ENCODE measurements around the gene ZNF85.
A peak's percentile ranks its signal among the peaks of the same experiment; 100 is the strongest.
"Not testable (repeated sequence)": the region's sequence is repeated elsewhere in the genome, so short reads cannot be mapped to it uniquely, and the experiment has no call there.

Gene ZNF85

DNA sequence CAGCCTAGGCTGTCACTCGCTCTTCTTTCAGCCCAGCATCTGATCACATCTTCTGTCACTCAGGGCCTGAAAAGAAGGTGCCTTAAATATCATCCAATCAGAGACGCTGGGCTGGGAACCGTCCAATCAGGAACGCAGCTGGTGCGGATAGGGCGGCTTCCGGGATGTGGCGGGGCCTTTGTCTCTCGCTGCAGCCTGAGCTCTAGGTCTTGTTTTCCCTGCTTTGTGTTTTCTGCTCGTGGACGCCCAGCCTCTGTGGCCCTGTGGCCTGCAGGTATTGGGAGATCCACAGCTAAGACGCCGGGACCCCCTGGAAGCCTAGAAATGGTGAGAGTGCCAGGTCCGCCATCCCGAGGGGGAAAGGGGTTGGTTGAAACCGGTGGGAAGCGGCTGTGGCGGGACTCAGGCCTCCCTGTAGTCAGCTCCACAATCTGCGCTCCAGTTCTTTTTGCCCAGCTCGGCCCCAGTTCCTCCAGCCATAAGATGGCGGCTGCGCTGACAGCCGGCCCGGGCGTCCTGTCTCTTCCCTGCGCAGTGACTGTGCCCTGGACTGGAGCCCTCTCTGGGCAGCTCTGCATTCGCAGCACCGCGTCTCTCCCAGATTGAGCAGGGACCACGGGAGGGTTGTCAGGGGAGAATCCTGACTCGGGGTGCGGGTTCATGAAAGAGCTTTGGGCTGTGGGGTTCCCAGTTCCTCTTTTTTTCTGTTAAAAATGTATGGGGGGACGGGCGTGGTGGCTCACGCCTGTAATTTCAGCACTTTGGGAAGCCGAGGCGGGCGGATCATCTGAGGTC, at the start of gene ZNF85:
Gene ZNF85 (plus strand): TSS at position 175 of the 795 bp plus-strand sequence. CDS start 150 bp downstream, at position 325.
- peak within 1 kb of the TSS; percentile 47 for H3K9ac ChIP-seq (ENCODE audit: insufficient read length)
- no peaks in the 10 kb centered on the region for H3K36me3 ChIP-seq (ENCODE audit: insufficient read depth, low read length)
- TF ChIP-seq FOXP2 (optimal IDR thresholded peaks at IDR 0.05; ENCODE audit: control extremely low read depth, extremely low read length, insufficient read depth) (no peak), EZH2 (IDR thresholded peaks at IDR 0.05) (no peak), POLR2AphosphoS5 (IDR thresholded peaks at IDR 0.05; ENCODE audit: borderline replicate concordance, low read depth, low read length) (no peak)
- no peaks in the 10 kb centered on the region for H3K9me3 ChIP-seq (ENCODE audit: low read depth, low read length)
- peak within 1 kb of the TSS; percentile 63 for H3K4me3 ChIP-seq
- no peak within 1 kb of the TSS for H3K27ac ChIP-seq
- DNase-seq (ENCODE audit: low read depth, low spot score) = no peak

GRCh38 chr19:20879501-20879900, 43.5 kb upstream of the ZNF85 start:
- H3K27ac ChIP-seq = no peak overlapping the region
- H3K4me3 ChIP-seq = no peak overlapping the region
- TF ChIP-seq FOXP2 (optimal IDR thresholded peaks at IDR 0.05; ENCODE audit: control extremely low read depth, extremely low read length, insufficient read depth) (no peak), POLR2AphosphoS5 (IDR thresholded peaks at IDR 0.05; ENCODE audit: borderline replicate concordance, low read depth, low read length) (no peak), EZH2 (IDR thresholded peaks at IDR 0.05) (no peak)
- H3K36me3 ChIP-seq (ENCODE audit: insufficient read depth, low read length) = no peaks in the 10 kb centered on the region
- DNase-seq (ENCODE audit: low read depth, low spot score) = no peak
- no peak overlapping the region for H3K9ac ChIP-seq (ENCODE audit: insufficient read length)
- no peaks in the 10 kb centered on the region for H3K9me3 ChIP-seq (ENCODE audit: low read depth, low read length)

DNA sequence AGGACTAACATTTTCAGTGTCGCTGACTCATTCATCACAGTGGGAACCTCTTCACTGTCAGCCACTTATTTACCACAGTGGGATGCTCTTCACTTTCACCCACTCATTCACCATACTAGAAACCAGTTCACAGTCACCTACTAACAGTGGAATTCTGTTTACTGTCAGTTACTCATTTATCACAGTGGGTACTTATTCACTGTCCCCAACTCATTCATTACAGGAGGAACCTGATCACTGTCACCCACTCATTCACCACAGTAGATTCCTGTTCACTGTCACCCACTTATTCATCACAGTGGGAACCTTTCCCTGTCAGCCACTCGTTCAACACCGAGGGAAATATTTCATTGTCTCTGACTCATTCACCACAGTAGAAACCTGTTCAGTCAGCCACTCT, 10.1 kb upstream of the ZNF85 start:
- no peak for DNase-seq (ENCODE audit: low read depth, low spot score)
- no peaks in the 10 kb centered on the region for H3K36me3 ChIP-seq (ENCODE audit: insufficient read depth, low read length)
- no peak overlapping the region for H3K27ac ChIP-seq
- no peak for TF ChIP-seq FOXP2 (optimal IDR thresholded peaks at IDR 0.05; ENCODE audit: control extremely low read depth, extremely low read length, insufficient read depth)
- no peak overlapping the region for H3K9ac ChIP-seq (ENCODE audit: insufficient read length)
- no peak overlapping the region for H3K4me3 ChIP-seq
- no peaks in the 10 kb centered on the region for H3K9me3 ChIP-seq (ENCODE audit: low read depth, low read length)

- H3K4me3 ChIP-seq = no peak overlapping the region
- H3K9ac ChIP-seq (ENCODE audit: insufficient read length) = no peak overlapping the region
- no peak overlapping the region for H3K27ac ChIP-seq
- no peak for DNase-seq (ENCODE audit: low read depth, low spot score)
- H3K36me3 ChIP-seq (ENCODE audit: insufficient read depth, low read length) = no peaks in the 10 kb centered on the region
- TF ChIP-seq FOXP2 (optimal IDR thresholded peaks at IDR 0.05; ENCODE audit: control extremely low read depth, extremely low read length, insufficient read depth) (no peak), POLR2AphosphoS5 (IDR thresholded peaks at IDR 0.05; ENCODE audit: borderline replicate concordance, low read depth, low read length) (no peak), EZH2 (IDR thresholded peaks at IDR 0.05) (no peak)
- H3K9me3 ChIP-seq (ENCODE audit: low read depth, low read length) = no peaks in the 10 kb centered on the region
Measured at GRCh38 chr19:20925481-20925880, 2.4 kb downstream of the ZNF85 start.

DNA sequence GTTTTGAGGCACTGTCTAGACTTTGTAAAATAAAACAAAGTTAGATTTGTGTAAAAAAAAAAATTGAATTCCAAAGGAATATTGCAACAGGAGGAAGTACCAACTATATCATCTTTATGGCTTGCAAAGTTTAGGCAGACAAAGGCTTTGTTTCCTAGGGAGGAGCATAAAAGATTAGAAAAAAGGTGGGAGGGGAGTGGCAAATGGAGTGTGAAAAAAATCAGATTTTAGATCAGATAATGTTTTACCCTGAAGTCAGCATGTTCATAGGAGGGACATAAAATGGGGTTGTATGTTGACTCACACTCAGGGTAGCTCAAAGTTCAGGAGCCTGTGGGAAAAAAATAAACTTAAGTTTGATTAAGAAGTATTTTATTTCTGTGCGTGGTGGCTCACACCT, 3.7 kb downstream of the ZNF85 start:
- H3K9me3 ChIP-seq (ENCODE audit: low read depth, low read length) = no peaks in the 10 kb centered on the region
- H3K36me3 ChIP-seq (ENCODE audit: insufficient read depth, low read length) = no peaks in the 10 kb centered on the region
- H3K9ac ChIP-seq (ENCODE audit: insufficient read length) = no peak overlapping the region
- DNase-seq (ENCODE audit: low read depth, low spot score) = no peak
- no peak for TF ChIP-seq EZH2 (IDR thresholded peaks at IDR 0.05)
- no peak for TF ChIP-seq POLR2AphosphoS5 (IDR thresholded peaks at IDR 0.05; ENCODE audit: borderline replicate concordance, low read depth, low read length)
- no peak for TF ChIP-seq FOXP2 (optimal IDR thresholded peaks at IDR 0.05; ENCODE audit: control extremely low read depth, extremely low read length, insufficient read depth)
- no peak overlapping the region for H3K4me3 ChIP-seq
- H3K27ac ChIP-seq = no peak overlapping the region

- H3K36me3 ChIP-seq (ENCODE audit: insufficient read depth, low read length) = no peaks in the 10 kb centered on the region
- TF ChIP-seq POLR2AphosphoS5 (IDR thresholded peaks at IDR 0.05; ENCODE audit: borderline replicate concordance, low read depth, low read length) = no peak
- TF ChIP-seq FOXP2 (optimal IDR thresholded peaks at IDR 0.05; ENCODE audit: control extremely low read depth, extremely low read length, insufficient read depth) = no peak
- no peak for TF ChIP-seq EZH2 (IDR thresholded peaks at IDR 0.05)
- no peak overlapping the region for H3K27ac ChIP-seq
- no peak overlapping the region for H3K9ac ChIP-seq (ENCODE audit: insufficient read length)
- DNase-seq (ENCODE audit: low read depth, low spot score) = no peak
- no peaks in the 10 kb centered on the region for H3K9me3 ChIP-seq (ENCODE audit: low read depth, low read length)
- no peak overlapping the region for H3K4me3 ChIP-seq
Measured at GRCh38 chr19:20928371-20928770, 5.3 kb downstream of the ZNF85 start.

DNA sequence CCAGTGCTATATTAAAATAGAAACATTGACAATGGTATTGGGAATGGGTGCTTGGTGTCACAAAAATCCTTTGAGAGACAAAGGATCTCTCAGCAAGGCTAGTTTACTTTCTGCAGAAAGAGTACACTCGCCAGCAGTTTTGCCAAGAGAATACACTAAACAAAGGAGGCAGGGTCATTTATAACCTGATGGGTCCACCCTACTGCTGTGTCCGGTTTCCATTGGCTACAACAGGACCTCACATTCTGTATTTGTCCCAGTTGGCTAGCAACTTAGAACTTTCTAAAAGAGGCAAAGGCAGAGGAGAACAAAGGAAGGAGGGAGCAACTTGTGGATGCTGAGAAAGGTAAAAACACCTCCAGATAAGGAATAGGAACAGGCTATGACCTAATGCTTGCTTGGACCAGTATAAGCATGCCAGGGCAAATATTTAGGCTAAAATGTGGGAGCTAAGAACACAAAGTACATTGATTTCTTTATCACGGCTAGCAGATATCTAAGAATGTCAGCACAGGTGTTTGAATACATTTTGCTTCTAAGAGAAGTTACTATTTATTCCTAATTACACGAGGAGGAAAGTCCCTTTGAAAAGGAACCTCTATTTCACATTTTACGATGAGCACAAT, 13.4 kb downstream of the ZNF85 start:
- H3K36me3 ChIP-seq (ENCODE audit: insufficient read depth, low read length); H3K9me3 ChIP-seq (ENCODE audit: low read depth, low read length); H3K9ac ChIP-seq (ENCODE audit: insufficient read length); H3K4me3 ChIP-seq; H3K27ac ChIP-seq; DNase-seq (ENCODE audit: low read depth, low spot score): not testable (repeated sequence)

DNA sequence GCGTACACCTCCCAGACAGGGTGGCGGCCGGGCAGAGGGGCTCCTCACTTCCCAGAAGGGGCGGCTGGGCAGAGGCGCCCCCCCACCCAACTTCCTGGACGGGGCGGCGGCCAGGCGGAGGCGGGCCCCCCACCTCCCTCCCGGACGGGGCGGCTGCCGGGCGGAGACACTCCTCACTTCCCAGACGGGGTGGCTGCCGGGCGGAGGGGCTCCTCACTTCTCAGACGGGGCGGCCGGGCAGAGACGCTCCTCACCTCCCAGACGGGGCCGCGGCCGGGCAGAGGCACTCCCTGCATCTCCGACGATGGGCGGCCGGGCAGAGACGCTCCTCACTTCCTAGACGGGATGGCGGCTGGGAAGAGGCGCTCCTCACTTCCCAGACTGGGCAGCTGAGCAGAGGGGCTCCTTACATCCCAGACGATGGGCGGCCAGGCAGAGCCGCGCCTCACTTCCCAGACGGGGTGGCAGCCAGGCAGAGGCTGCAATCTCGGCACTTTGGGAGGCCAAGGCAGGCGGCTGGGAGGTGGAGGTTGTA, 29.6 kb downstream of the ZNF85 start:
- not testable (repeated sequence) for H3K9me3 ChIP-seq (ENCODE audit: low read depth, low read length); H3K9ac ChIP-seq (ENCODE audit: insufficient read length); H3K27ac ChIP-seq; DNase-seq (ENCODE audit: low read depth, low spot score); H3K4me3 ChIP-seq; H3K36me3 ChIP-seq (ENCODE audit: insufficient read depth, low read length)

- Histone ChIP-seq H3K27ac (no peak overlapping the region), H3K36me3 (ENCODE audit: insufficient read depth, low read length) (no peaks in the 10 kb centered on the region), H3K9ac (ENCODE audit: insufficient read length) (no peak overlapping the region), H3K4me3 (no peak overlapping the region), H3K9me3 (ENCODE audit: low read depth, low read length) (no peaks in the 10 kb centered on the region; the same call in 1 of the 2 replicates)
- TF ChIP-seq FOXP2 (optimal IDR thresholded peaks at IDR 0.05; ENCODE audit: control extremely low read depth, extremely low read length, insufficient read depth) = no peak
- TF ChIP-seq EZH2 (IDR thresholded peaks at IDR 0.05) = no peak
- no peak for DNase-seq (ENCODE audit: low read depth, low spot score)
Measured at GRCh38 chr19:20964798-20965197, 41.7 kb downstream of the ZNF85 start.
